Loucy (cell line): Measurements from ENCODE around the gene RGS6.

Experiments
- CTCF ChIP-seq: fragments of 200-600 bp; sonication (generic); conservative IDR thresholded peaks from 2 replicates; pipeline ENCODE4 v1.5.1; 2014; ENCODE audit warnings: mild to moderate bottlenecking, antibody characterized with exemption, low read length
- EZH2phosphoT487 ChIP-seq: fragments of 200-600 bp; IDR thresholded peaks from 2 replicates; pipeline ENCODE4 v1.6.1; 2018; ENCODE audit warnings: antibody characterized with exemption, mild to moderate bottlenecking, moderate library complexity, borderline replicate concordance

GRCh38 chr14:72333357-72333756 lies 401.1 kb downstream of the RGS6 start:
- no peak for TF ChIP-seq CTCF
- TF ChIP-seq EZH2phosphoT487, result no peak
